CD4-positive, alpha-beta T cell treated with Interferon gamma for 1 hour (primary cell): ENCODE data around the gene NAA20.

Experiments used
- DNase-seq: peaks from one replicate; pipeline ENCODE4 v3.0.0-alpha.2; 2020

NAA20 gene

DNA sequence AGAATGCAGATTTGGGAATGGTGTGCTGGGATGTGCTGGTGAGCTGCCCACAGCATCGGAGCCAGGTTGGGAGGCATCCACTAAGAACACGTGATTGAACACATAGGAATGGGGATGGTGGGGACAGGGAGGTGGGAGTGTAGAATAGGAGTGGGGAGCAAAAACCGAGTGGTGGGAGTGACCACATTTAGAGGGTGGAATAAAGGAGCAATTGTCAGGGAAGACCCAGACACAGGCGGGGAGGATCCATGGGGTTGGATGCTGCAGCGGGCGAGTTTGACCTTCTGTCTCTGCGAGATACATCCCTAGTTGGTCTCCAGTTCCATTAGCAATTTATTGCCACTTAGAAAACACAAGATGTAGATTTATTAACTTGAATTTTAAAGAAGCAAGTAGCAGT lies 4.7 kb downstream of the NAA20 start:
- no peak for DNase-seq

- DNase-seq: no peak
These were observed 5.3 kb downstream of the NAA20 start for GRCh38 chr20:20022498-20022897.

DNA sequence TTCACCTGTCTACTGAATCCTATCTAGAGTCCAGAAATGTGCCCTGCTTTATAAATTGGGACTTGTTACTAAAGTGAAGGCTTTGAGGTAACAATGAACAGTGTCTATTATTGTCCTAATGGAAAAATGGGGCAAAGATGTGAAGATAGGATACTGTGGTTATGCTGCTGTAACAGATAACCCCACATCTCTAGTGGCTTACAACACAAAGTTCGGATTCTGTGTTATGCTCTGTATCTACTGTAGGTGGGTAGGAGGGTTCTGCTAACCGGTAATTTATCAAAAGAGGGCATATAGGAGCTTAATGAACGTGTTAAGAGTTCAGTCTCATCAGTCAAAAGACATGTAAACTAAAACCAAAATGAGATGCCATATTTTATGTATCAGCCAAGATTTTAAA lies 6.2 kb downstream of the NAA20 start:
- no peak for DNase-seq

DNA sequence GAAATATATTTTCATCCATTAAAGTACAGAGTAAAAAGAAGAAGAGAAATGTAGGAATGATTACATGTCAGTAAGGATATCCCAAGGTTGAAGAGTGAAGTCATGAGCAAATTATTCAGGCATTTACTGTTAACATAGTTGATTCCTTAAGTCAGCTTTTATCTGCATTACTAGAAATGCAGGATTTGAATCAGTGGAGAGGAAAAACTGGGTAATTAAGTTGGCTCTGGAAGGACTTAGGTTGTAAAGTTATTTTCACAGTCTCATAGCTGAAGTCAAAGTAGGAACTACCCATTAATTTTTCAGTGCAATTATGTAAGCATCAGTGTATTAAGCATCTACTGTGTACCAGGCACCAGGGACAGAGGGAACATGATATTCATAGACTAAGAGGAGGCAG lies 7.8 kb downstream of the NAA20 start:
- DNase-seq: no peak

- DNase-seq: no peak
These were observed 10.1 kb downstream of the NAA20 start for GRCh38 chr20:20027284-20027683.

GRCh38 chr20:20031790-20032189 lies 14.6 kb downstream of the NAA20 start:
- no peak for DNase-seq

- no peak for DNase-seq
These were observed 17.3 kb downstream of the NAA20 start for GRCh38 chr20:20034486-20034885.

- DNase-seq: no peak
These were observed 19.6 kb downstream of the NAA20 start for GRCh38 chr20:20036756-20037155.

GRCh38 chr20:20037960-20038359 lies 20.8 kb downstream of the NAA20 start:
- DNase-seq: no peak

DNA sequence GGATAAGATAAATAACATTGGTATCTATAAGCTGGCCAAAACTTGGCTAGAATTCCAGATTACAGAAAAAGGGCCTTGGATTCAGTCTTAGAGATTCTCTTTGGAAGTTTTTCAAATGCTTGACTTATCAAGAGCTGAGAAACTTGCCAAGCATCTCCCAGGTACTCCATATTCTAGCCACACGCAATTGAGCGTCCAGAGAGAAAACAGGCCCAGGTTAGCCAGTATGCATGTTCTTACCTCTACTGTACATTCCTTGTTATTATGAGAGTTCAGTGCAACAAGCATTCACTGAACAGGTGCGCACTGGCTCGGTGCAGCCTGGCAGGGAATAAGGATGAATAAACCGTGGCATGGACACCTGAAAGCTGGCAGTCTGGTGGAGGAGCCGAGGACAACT lies 21.4 kb downstream of the NAA20 start:
- DNase-seq: no peak

DNA sequence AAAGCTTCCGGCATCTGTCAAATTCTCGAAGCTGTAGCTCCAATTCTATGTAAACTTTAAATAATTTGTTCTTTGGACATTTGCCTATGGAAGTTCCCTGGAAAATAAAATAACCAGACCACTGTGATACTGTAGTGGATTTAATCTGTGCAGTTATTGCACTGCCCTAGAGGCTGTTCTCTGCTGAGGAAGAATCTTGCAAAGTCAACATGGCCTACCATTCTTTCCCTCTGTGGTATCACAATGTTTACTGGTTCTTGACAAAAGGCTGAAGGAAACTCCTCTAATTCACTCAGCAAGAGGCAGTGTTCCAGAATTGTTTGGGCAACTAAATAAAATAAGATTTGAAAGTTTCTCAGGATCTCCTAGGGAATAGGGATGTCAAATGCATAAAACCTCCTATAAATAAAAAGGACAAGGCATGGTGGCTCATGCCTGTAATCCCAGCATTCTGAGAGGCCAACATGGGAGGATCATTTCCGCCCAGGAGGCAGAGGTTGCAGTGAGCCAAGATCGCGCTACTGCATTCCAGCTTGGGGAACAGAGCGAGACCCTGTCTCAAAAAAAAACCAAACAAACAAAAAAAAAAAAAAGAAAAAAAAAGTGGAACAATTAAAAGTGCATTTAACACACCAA lies 22.7 kb downstream of the NAA20 start:
- no peak for DNase-seq

DNA sequence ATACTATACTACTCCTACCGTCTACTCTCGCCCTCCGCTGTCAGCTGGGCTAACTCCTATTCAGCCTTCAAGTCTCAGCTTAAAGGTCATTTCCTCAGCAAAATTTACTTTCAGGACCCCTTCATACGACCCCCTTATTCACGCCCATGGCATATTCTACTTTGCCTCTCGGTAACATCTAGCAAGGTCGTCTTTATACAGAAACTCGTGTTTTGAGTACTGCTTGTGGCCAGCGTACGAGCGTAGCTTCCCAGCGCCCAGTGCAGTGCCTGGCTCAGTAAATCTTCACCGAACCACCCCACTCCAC lies 34.6 kb downstream of the NAA20 start:
- no peak for DNase-seq

- DNase-seq: peak; percentile 96
These were observed 35.2 kb downstream of the NAA20 start, which contains the start of the genes CFAP61 and CRNKL1 for GRCh38 chr20:20052074-20052970. CFAP61 (plus strand) TSS chr20:20052532; CDS start chr20:20056654, 4,122 bp downstream. CRNKL1 (minus strand) TSS chr20:20052466; CDS start chr20:20052342, 124 bp downstream.

GRCh38 chr20:20060234-20060998 lies 43.3 kb downstream of the NAA20 start:
- DNase-seq: no peak

- no peak for DNase-seq
These were observed 47.0 kb downstream of the NAA20 start for GRCh38 chr20:20063941-20064702.

GRCh38 chr20:20065361-20065760 lies 48.2 kb downstream of the NAA20 start:
- no peak for DNase-seq

DNA sequence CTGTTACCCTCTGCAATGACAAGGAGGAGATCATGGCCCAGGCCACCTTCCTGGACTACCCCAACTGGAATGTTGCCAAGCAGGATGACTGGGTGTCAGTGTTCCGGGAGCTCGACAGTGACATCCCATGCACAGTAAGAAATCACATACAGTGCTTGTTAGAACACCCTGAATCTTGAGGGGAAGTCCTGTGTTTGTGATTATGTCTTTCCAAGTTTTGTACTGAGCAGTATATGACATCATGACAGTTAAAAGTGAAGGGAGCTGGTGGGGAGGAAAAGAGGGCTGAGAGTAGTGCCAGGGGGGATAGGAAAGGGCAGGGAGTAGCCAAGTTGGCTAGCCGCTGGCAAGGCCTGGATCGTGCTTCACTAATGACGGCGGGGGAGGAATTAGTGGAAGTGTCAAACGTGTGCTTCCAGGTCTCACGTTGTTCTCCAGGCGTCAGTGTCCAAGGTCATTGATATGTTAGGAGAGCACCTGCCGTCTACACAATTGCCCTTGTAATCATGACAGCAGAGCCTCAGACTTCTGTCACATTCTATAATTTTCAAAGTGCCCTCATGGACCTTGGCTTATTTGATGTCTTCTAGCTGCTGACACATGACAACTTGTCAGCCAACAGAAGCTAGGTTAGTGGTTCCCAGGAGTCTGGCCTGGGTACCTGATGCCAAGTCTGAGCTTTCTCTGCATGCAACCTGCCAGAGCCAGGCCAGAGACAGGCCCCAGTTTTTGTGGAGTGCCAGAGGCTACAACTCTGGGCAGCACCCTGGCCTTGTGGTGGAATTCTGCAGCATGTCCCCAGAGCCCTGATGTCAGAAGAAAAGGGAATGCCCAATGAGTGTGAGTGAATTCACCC lies 53.9 kb downstream of the NAA20 start:
- no peak for DNase-seq

- DNase-seq: no peak
These were observed 56.7 kb downstream of the NAA20 start for GRCh38 chr20:20073801-20074371.

DNA sequence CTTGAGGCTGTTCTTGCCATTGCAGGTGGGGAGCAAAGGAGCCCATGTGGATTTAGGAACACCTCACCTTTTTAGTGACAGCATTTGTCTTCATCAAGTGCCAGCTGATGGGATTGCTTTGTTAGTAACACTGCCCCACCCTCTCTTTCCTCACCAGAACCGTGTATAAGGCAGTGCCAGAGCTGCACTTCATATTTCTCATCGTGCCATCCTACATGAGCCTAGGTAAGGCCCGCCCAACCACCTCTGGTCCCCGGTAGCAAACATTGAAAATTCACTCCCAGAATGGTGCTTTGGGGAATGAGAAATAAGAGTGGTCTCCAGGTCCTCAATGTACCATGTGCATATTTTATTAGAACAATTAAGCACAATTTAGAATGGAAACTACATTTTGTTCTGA lies 57.9 kb downstream of the NAA20 start:
- no peak for DNase-seq

GRCh38 chr20:20076297-20077065 lies 59.3 kb downstream of the NAA20 start:
- no peak for DNase-seq

DNA sequence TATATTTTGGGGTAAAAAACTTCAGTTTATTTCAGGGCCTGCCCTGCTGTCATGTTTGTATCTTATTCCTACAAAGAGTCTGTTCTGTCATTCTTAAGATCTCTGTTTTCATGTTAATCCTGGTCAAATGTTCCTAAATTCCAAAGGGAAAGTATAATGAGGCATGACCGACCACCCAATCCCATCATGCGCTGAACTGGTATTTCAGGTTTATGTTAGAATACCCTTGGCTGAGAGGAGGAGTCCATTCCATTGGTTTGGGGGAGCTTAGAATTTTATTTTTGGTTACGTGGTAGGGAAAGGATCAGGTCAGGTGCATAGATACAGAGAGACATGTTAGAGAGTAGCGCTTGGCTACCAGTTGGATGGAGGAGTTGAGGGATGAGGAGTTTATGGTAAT lies 60.9 kb downstream of the NAA20 start:
- no peak for DNase-seq
